Cardiac septum (tissue), 1 donor: ENCODE results near the gene GNAI2. TPM values are rescaled to one million over a fixed set of nuclear protein-coding genes. Genes with fewer than 3 reads are reported as not detected.

ENCODE experiments used
- DNase-seq: peaks from one replicate; pipeline ENCODE4 v3.0.0-alpha.2; 2020; ENCODE audit warnings: low spot score
- intact Hi-C: fragments of 100-400 bp; cut with DNase I; formaldehyde crosslinking; loops from one replicate; pipeline ENCODE4 v1.14.0; 2022
- long read RNA-seq: library from polyadenylated mRNA; unstranded; transcript quantifications from one replicate; pipeline ENCODE4 v2.0.0, GENCODE V29; 2021
- total RNA-seq: library from RNA; stranded (reverse); fragmentation: NEBNext Ultra II Directional; extraction: Animal tissue kit (Norgen Biotek cat#: 25700); gene quantifications from one replicate; pipeline ENCODE4 v1.2.1, GENCODE V29; 2021
- donor health status: DM: no; HTN: no; CAD: no.

Gene GNAI2
- total RNA-seq, result 153 TPM
- long read RNA-seq, transcript GNAI2-202 (9 exons, 2,464 nt), result major isoform, 167 of 206 reads
- long read RNA-seq, partial matches to known transcripts, result 15 of 206 reads
- long read RNA-seq, other reads (novel, unspliced or antisense), result 22 of 206 reads

DNA sequence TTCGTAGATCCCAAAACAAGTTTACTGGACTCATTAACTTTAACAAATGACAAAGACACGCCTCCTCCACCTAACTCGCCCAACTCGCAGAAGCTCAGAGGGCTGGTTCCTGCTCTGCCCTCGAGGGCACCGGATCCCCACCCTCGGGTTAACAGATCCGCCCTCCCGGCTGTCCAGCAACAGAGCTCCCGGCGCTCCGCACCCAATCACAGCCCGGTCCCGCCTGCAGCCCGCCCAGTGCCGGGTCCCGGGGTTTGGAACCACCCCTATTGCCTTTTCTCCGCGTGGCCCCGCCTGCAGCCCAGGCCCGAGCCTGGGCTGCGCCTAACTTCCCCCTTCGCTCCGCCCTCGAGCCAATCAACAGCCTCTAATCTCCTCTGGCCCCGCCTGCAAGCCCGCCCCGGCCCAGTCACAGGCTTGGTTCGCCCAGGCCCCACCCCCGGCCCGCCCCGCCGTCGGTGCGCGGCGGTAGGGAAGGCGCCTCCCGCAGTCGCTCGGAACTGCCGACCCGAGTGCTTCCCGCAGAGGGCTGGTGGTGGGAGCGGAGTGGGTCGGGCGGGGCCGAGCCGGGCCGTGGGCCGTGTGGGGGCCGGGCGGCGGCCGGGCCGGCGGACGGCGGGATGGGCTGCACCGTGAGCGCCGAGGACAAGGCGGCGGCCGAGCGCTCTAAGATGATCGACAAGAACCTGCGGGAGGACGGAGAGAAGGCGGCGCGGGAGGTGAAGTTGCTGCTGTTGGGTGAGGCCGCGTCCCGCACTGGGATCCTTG is at the start of gene GNAI2:
Gene GNAI2, plus strand, starts transcription at position 489 of the 768 bp plus-strand sequence. Its CDS starts 132 bp downstream, at position 621.
- DNase-seq, result peak; percentile 100
- intact Hi-C loops, result loop anchor here (5.0 kb wide), 1 partner anchor 86 kb away; the partner anchor contains the start of gene HYAL2

DNA sequence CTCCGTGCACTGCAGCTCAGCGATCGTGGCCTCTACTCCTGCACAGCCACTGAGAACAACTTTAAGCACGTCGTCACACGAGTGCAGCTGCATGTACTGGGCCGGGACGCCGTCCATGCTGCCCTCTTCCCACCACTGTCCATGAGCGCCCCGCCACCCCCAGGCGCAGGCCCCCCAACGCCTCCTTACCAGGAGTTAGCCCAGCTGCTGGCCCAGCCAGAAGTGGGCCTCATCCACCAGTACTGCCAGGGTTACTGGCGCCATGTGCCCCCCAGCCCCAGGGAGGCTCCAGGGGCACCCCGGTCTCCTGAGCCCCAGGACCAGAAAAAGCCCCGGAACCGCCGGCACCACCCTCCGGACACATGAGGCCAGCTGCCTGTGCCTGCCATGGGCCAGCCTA is 48.3 kb upstream of the GNAI2 start:
- intact Hi-C loops, result loop anchor here (1.0 to 2.0 kb wide), 2 partner anchors 21 to 33 kb away; no protein-coding TSS in a partner anchor
- DNase-seq, result no peak

DNA sequence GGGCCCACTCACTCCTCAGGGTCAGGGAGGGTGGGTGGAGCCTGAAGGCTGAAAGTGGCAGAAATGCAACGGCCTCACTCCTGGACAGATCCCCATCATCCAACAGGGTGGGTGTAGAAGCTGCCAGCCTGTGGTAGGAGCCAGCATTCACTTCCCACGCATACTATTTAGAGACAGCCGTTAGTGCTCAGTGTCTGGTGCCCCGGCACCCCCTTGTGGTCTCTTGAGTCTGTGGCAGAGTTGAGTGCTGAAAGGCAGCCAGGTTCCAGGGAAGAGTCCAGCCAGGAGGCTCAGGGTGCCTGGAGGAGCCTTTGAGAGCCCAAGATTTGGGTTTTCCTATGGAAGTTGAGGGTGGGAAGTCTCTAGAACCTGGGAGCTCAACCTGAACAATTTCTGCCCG is 46.7 kb upstream of the GNAI2 start:
- no peak for DNase-seq
- intact Hi-C loops, result loop anchor here (1.0 to 2.0 kb wide), 2 partner anchors 22 to 68 kb away; no protein-coding TSS in a partner anchor

- intact Hi-C loops, result loop anchor here (1.0 to 5.0 kb wide), 3 partner anchors 23 to 132 kb away; partner anchors contain the start of gene HYAL2
- no peak for DNase-seq
Measured at GRCh38 chr3:50189989-50190388, 46.0 kb upstream of the GNAI2 start.

GRCh38 chr3:50190936-50191660 is 44.9 kb upstream of the GNAI2 start, which contains the start of gene GNAT1:
Gene GNAT1 (plus strand): TSS chr3:50191610. CDS start chr3:50191726, 116 bp downstream.
- DNase-seq, result no peak
- intact Hi-C loops, result loop anchor here (5.0 kb wide), 1 partner anchor 131 kb away; the partner anchor contains the start of gene HYAL2

- intact Hi-C loops, result loop anchor here (2.0 to 5.0 kb wide), 2 partner anchors 79 to 130 kb away; partner anchors contain the start of gene HYAL2
- DNase-seq, result no peak
Measured at GRCh38 chr3:50192124-50192523, 43.9 kb upstream of the GNAI2 start.

DNA sequence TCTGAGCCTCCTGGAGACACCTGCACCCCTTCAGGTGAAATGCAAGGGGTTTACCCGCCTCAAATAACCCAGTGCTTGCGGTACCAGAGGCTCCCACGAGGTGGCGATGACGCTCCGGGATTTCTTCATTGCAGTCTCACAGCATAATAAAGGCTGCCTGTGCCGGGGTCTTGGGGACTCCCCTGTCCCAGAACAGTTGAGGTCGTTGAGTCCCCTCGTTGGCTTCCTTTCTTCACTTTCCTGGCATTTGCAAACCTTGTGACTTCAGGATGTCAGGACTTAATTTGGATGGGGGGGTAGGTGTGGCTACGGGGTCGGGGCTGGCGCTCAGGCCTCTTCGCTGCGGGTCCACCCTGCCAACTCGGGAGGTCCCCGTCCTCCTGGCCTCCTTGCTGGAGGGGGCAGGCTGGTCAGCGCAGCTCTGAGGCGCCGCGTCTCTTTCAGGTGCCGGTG is 43.3 kb upstream of the GNAI2 start:
- peak; percentile 85 for DNase-seq
- intact Hi-C loops, result loop anchor here (1.0 to 5.0 kb wide), 3 partner anchors 35 to 130 kb away; partner anchors contain the start of gene HYAL2

GRCh38 chr3:50193286-50193685 is 42.7 kb upstream of the GNAI2 start:
- DNase-seq, result no peak
- intact Hi-C loops, result loop anchor here (1.0 to 5.0 kb wide), 3 partner anchors 34 to 129 kb away; partner anchors contain the start of gene HYAL2

GRCh38 chr3:50193746-50194127 is 42.3 kb upstream of the GNAI2 start:
- DNase-seq, result no peak
- intact Hi-C loops, result loop anchor here (1.0 to 5.0 kb wide), 3 partner anchors 34 to 129 kb away; partner anchors contain the start of gene HYAL2

DNA sequence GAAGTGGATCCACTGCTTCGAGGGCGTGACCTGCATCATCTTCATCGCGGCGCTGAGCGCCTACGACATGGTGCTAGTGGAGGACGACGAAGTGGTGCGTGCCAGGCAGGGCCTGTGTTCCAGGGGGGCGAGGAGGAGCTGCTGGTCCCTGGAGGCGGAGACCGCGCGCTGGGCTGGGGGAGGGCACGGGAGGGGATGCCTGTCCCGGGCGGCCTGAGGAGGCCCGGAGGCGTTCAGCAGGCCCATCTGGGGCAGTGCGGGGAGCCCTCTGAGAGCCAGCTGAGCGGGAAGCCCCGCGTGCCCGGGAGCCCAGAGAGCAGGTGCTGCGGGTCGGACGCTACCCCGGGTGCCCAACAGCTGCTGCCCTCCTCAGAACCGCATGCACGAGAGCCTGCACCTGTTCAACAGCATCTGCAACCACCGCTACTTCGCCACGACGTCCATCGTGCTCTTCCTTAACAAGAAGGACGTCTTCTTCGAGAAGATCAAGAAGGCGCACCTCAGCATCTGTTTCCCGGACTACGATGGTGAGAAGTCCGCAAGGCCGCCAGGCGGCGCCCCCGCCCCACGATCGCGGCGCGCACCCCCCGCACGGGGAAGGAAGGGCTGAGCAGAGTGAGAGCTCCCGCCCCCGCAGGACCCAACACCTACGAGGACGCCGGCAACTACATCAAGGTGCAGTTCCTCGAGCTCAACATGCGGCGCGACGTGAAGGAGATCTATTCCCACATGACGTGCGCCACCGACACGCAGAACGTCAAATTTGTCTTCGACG is 41.7 kb upstream of the GNAI2 start:
- DNase-seq, result no peak
- intact Hi-C loops, result loop anchor here (5.0 kb wide), 1 partner anchor 128 kb away; the partner anchor contains the start of gene HYAL2

GRCh38 chr3:50194903-50195500 is 41.0 kb upstream of the GNAI2 start:
- intact Hi-C loops, result loop anchor here (5.0 kb wide), 1 partner anchor 127 kb away; the partner anchor contains the start of gene HYAL2
- no peak for DNase-seq

DNA sequence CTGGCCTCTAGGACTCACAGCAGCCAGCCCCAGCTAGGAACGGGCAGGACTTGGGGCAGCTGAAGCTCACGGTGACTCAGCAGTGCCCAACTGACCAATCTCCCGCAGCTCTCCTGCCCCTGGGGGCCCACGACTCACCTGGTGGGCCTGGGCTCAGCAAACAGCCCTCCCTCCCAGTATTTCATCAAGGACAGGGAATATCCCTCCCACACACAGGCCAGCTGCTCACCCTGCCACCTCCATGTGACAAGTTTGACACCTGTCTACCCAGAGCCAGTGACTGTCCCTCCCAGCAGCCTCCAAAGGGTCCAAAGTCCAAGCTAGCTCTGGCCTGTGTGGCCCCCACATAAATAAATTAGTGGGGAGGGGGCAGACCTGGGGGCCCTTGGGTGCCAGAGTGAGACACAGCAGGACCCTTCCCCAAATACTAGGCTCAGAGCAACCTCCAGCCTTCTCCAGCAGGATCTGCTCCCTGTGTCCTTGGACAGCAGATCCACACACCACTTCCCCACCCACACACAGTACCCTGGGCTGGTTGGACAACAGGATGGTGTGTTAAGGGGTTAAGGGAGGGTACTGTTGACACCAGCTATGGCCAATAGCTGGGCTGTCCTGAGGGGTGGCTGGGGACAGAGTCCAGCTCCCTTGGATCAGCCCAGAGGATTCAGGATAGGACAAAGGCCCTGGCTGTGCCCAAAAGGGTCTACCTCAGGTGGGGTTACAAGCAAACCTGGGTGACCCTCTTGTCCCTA is 40.3 kb upstream of the GNAI2 start:
- intact Hi-C loops, result no loop called here
- DNase-seq, result no peak

GRCh38 chr3:50196253-50196801 is 39.7 kb upstream of the GNAI2 start:
- DNase-seq, result no peak
- intact Hi-C loops, result no loop called here

GRCh38 chr3:50201573-50202315 is 34.3 kb upstream of the GNAI2 start:
- intact Hi-C loops, result no loop called here
- DNase-seq, result no peak

- DNase-seq, result no peak
- intact Hi-C loops, result no loop called here
Measured at GRCh38 chr3:50202353-50203112, 33.5 kb upstream of the GNAI2 start.
